ENCODE data around the gene CRB2.
A peak's percentile ranks its signal among the peaks of the same experiment; 100 is the strongest.

CRB2 gene

GRCh38 chr9:123350590-123351310, 5.2 kb upstream of the CRB2 start:
- Histone ChIP-seq H3K9me3 (ENCODE audit: severe bottlenecking) (no peaks in the 10 kb centered on the region), H3K36me3 (no peaks in the 10 kb centered on the region), H3K27me3 (ENCODE audit: insufficient read depth, low read depth, severe bottlenecking) (no peaks in the 10 kb centered on the region), H3K27ac (no peak overlapping the region), H3K4me3 (ENCODE audit: low read depth, low read length) (no peak overlapping the region)
- no peak for DNase-seq
- TF ChIP-seq CTCF (IDR thresholded peaks at IDR 0.05; ENCODE audit: low read depth, low read length): no peak

- H3K4me3 ChIP-seq (ENCODE audit: low read depth, low read length): no peak overlapping the region
- H3K36me3 ChIP-seq: no peaks in the 10 kb centered on the region
- DNase-seq: no peak
- no peaks in the 10 kb centered on the region for H3K9me3 ChIP-seq (ENCODE audit: severe bottlenecking)
- no peak overlapping the region for H3K27ac ChIP-seq
- no peaks in the 10 kb centered on the region for H3K27me3 ChIP-seq (ENCODE audit: insufficient read depth, low read depth, severe bottlenecking)
- no peak for TF ChIP-seq CTCF (IDR thresholded peaks at IDR 0.05; ENCODE audit: low read depth, low read length)
These were observed 3.0 kb upstream of the CRB2 start for GRCh38 chr9:123353041-123353440.

GRCh38 chr9:123353984-123354591, 1.9 kb upstream of the CRB2 start:
- Histone ChIP-seq H3K27me3 (ENCODE audit: insufficient read depth, low read depth, severe bottlenecking) (no peaks in the 10 kb centered on the region), H3K36me3 (no peaks in the 10 kb centered on the region), H3K9me3 (ENCODE audit: severe bottlenecking) (no peaks in the 10 kb centered on the region), H3K4me3 (ENCODE audit: low read depth, low read length) (no peak overlapping the region), H3K27ac (no peak overlapping the region)
- peak; percentile 95 for DNase-seq
- peak; percentile 96 for TF ChIP-seq CTCF (IDR thresholded peaks at IDR 0.05; ENCODE audit: low read depth, low read length)

GRCh38 chr9:123354806-123355508, 1.0 kb upstream of the CRB2 start:
- Histone ChIP-seq H3K36me3 (no peaks in the 10 kb centered on the region), H3K4me3 (ENCODE audit: low read depth, low read length) (no peak overlapping the region), H3K27me3 (ENCODE audit: insufficient read depth, low read depth, severe bottlenecking) (no peaks in the 10 kb centered on the region), H3K9me3 (ENCODE audit: severe bottlenecking) (no peaks in the 10 kb centered on the region), H3K27ac (no peak overlapping the region)
- DNase-seq: no peak
- TF ChIP-seq CTCF (IDR thresholded peaks at IDR 0.05; ENCODE audit: low read depth, low read length): no peak

GRCh38 chr9:123356851-123357742, 1.1 kb downstream of the CRB2 start:
- H3K36me3 ChIP-seq: no peaks in the 10 kb centered on the region
- peak overlapping the region; percentile 85 for H3K27ac ChIP-seq
- no peak for TF ChIP-seq CTCF (IDR thresholded peaks at IDR 0.05; ENCODE audit: low read depth, low read length)
- H3K4me3 ChIP-seq (ENCODE audit: low read depth, low read length): peak overlapping the region; percentile 70
- H3K27me3 ChIP-seq (ENCODE audit: insufficient read depth, low read depth, severe bottlenecking): no peaks in the 10 kb centered on the region
- peak; percentile 72 for DNase-seq
- H3K9me3 ChIP-seq (ENCODE audit: severe bottlenecking): no peaks in the 10 kb centered on the region

Data from WERI-Rb-1 (cell line).